ENCODE results near the gene CLEC9A.

- TF ChIP-seq ZNF331 (CRISPR knock-in tag; IDR thresholded peaks at IDR 0.05; ENCODE audit: low read depth) (no peak), CTCF (conservative IDR thresholded peaks at IDR 0.05; ENCODE audit: low read depth in 2 of 2) (no peak), EZH2phosphoT487 (IDR thresholded peaks at IDR 0.05; ENCODE audit: unreplicated experiment) (no peak), REST (IDR thresholded peaks at IDR 0.05; ENCODE audit: unreplicated experiment) (no peak), POLR2AphosphoS5 (IDR thresholded peaks at IDR 0.05; ENCODE audit: low read depth) (no peak), EZH2 (IDR thresholded peaks at IDR 0.05; ENCODE audit: low read depth, unreplicated experiment) (no peak), CREB1 (CRISPR knock-in tag; IDR thresholded peaks at IDR 0.05; ENCODE audit: low read depth) (no peak), ZNF114 (CRISPR knock-in tag; IDR thresholded peaks at IDR 0.05) (no peak), STAT1 (IDR thresholded peaks at IDR 0.05; ENCODE audit: unreplicated experiment) (no peak), ETS1 (IDR thresholded peaks at IDR 0.05) (no peak)
Measured at GRCh38 chr12:10086387-10086786, 55.9 kb downstream of the CLEC9A start.
